Ovary (tissue), 9 donors: Measurements from ENCODE around the gene OCA2. TPM values are rescaled to one million over a fixed set of nuclear protein-coding genes. Genes with fewer than 3 reads are reported as not detected.

Experiments used
- DNase-seq, 5 donors: peaks; one replicate each; pipeline ENCODE4 v3.0.0-alpha.2; 2019 to 2020
- H3K27ac ChIP-seq, 2 donors: fragments of 200-600 bp; one replicate each; pipeline versions ENCODE4 v1.5.1 to v1.8.0; 2019 to 2022
- H3K27me3 ChIP-seq: fragments of 200-600 bp; one replicate; pipeline ENCODE4 v1.8.0; 2022
- H3K36me3 ChIP-seq: fragments of 200-600 bp; sonication (generic); one replicate; pipeline ENCODE4 v1.5.1; 2019
- H3K4me1 ChIP-seq: one replicate; pipeline ENCODE4 v1.8.1; 2013; ENCODE audit warnings: mild to moderate bottlenecking, moderate library complexity; ENCODE audit not compliant: insufficient read depth
- H3K4me3 ChIP-seq: fragments of 200-600 bp; sonication (generic); one replicate; pipeline ENCODE4 v1.5.1; 2017
- H3K9me3 ChIP-seq, 2 donors: fragments of 200-600 bp in 1 of 2; sonication (generic) in 1 of 2; one replicate each; pipeline versions ENCODE4 v1.5.1 to v1.8.1; 2013 to 2019; ENCODE audit warnings: mild to moderate bottlenecking in 1 of 2, moderate library complexity in 1 of 2
- CTCF ChIP-seq, 3 donors: fragments of 450-650 bp in 2 of 3; fragments of 200-600 bp in 1 of 3; IDR thresholded peaks; one replicate each; pipeline versions ENCODE4 v1.5.1 to v1.8.0; 2016 to 2022; ENCODE audit warnings: antibody characterized with exemption in 3 of 3, mild to moderate bottlenecking in 1 of 3
- EP300 ChIP-seq: sonication (generic); formaldehyde crosslinking; IDR thresholded peaks from one replicate; pipeline ENCODE4 v1.6.1; 2017; ENCODE audit warnings: antibody characterized with exemption
- POLR2A ChIP-seq: fragments of 450-650 bp; IDR thresholded peaks from one replicate; pipeline ENCODE4 v1.6.1; 2017; ENCODE audit warnings: antibody characterized with exemption, mild to moderate bottlenecking, moderate library complexity
- WGBS, 3 donors: extraction: QIAGEN DNeasy Blood & Tissue Kit in 1 of 3; methylation state at CpG; one replicate each; pipeline versions ENCODE4 v1.1.5 to v1.1.7; 2013 to 2017; 5-methylcytosine and 5-hydroxymethylcytosine counted together
- intact Hi-C, 4 donors: fragments of 100-400 bp; cut with DNase I; formaldehyde crosslinking; loops; one replicate each; pipeline versions ENCODE4 v1.11.0 to v1.15.1; 2022 to 2023
- polyA plus RNA-seq, 2 donors: library from polyadenylated mRNA; stranded (reverse); fragments of 200-250 nt in 1 of 2; fragments of 350-450 nt in 1 of 2; fragmentation: Illumina TruSeq in 1 of 2; extraction: RNeasy Lipid Tissue Mini Kit (QIAGEN cat#74804) in 1 of 2; gene quantifications; one replicate each; pipeline ENCODE4 v1.2.3, GENCODE V29; 2013 to 2014
- total RNA-seq, 7 donors: library from RNA; depleted of rRNA in 2 of 7; stranded (reverse); fragments of >200 nt in 2 of 7; fragmentation: NEBNext Ultra II Directional in 3 of 7; extraction: Animal tissue kit (Norgen Biotek cat#: 25700) in 3 of 7; gene quantifications; one replicate each; pipeline versions ENCODE4 v1.1.0 to v1.2.4, GENCODE V29; 2016 to 2023
- donor health status: DM: no; HTN: no; CAD: no; lungs with moderate emphysema.
- donor health status: DM: no; HTN: no; CAD: no.
- donor health status: Bipolar disorder and iron deficiency.
- donor health status: DM: yes; HTN: yes; CAD: no.
- donor health status: DM: no; HTN: no; CAD: no.
- donor health status: DM: yes; HTN: yes; CAD: no.

Gene OCA2
- total and polyA plus RNA-seq, 9 donors, result 0.31 to 3.5 (median 0.68) TPM; not detected in 1

GRCh38 chr15:28133281-28133680, 34.2 kb upstream of the OCA2 start:
- H3K27me3 ChIP-seq, result no peaks in the 10 kb centered on the region
- no peaks in the 10 kb centered on the region for H3K36me3 ChIP-seq
- no peak overlapping the region for H3K27ac ChIP-seq
- no peak for DNase-seq
- TF ChIP-seq CTCF (IDR thresholded peaks at IDR 0.05) (no peak), EP300 (no peak), POLR2A (no peak)
- no peak overlapping the region for H3K4me3 ChIP-seq
- H3K9me3 ChIP-seq, result no peaks in the 10 kb centered on the region
- intact Hi-C loops, result no loop called here
- H3K4me1 ChIP-seq, result no peaks in the 10 kb centered on the region

- intact Hi-C loops, result no loop called here
- no peak overlapping the region for H3K27ac ChIP-seq
- no peaks in the 10 kb centered on the region for H3K36me3 ChIP-seq
- DNase-seq, result no peak
- no peaks in the 10 kb centered on the region for H3K4me1 ChIP-seq
- H3K27me3 ChIP-seq, result no peaks in the 10 kb centered on the region
- 83 to 86% (median 84%) methylated on average over 21 of the region's 21 CpGs for WGBS, 3 donors
- no peak overlapping the region for H3K4me3 ChIP-seq
- no peak for TF ChIP-seq CTCF (IDR thresholded peaks at IDR 0.05)
- TF ChIP-seq POLR2A, result no peak
- no peak for TF ChIP-seq EP300
- no peaks in the 10 kb centered on the region for H3K9me3 ChIP-seq
Observed at GRCh38 chr15:28132524-28133275, 33.6 kb upstream of the OCA2 start.

GRCh38 chr15:28131946-28132345, 32.8 kb upstream of the OCA2 start:
- TF ChIP-seq EP300 (no peak), CTCF (IDR thresholded peaks at IDR 0.05) (no peak)
- no peaks in the 10 kb centered on the region for H3K27me3 ChIP-seq
- H3K27ac ChIP-seq, result no peak overlapping the region
- no peak overlapping the region for H3K4me3 ChIP-seq
- no peak for DNase-seq
- H3K36me3 ChIP-seq, result no peaks in the 10 kb centered on the region
- no peaks in the 10 kb centered on the region for H3K4me1 ChIP-seq
- H3K9me3 ChIP-seq, result no peaks in the 10 kb centered on the region
- WGBS, 3 donors, result 88 to 89% (median 88%) methylated on average over 13 of the region's 13 CpGs
- intact Hi-C loops, result no loop called here

GRCh38 chr15:28131400-28131799, 32.3 kb upstream of the OCA2 start:
- no peak overlapping the region for H3K4me3 ChIP-seq
- no peaks in the 10 kb centered on the region for H3K4me1 ChIP-seq
- no peaks in the 10 kb centered on the region for H3K9me3 ChIP-seq
- no peak for DNase-seq
- H3K27me3 ChIP-seq, result no peaks in the 10 kb centered on the region
- intact Hi-C loops, result no loop called here
- H3K36me3 ChIP-seq, result no peaks in the 10 kb centered on the region
- WGBS, 3 donors, result 96 to 98% (median 96%) methylated on average over 13 of the region's 13 CpGs
- no peak overlapping the region for H3K27ac ChIP-seq
- TF ChIP-seq CTCF (IDR thresholded peaks at IDR 0.05) (no peak), POLR2A (no peak), EP300 (no peak)
